T1000 (cell line): ENCODE measurements around the gene WNT9B.

Source experiments
- DNase-seq: peaks from one replicate; lab custom pipeline; 2025; ENCODE audit warnings: mixed read lengths; lab: John Stamatoyannopoulos, UW

WNT9B gene

GRCh38 chr17:46857600-46857999, 6.2 kb downstream of the WNT9B start:
- no peak for DNase-seq

- DNase-seq, result no peak
These were observed 8.6 kb downstream of the WNT9B start for GRCh38 chr17:46859996-46860395.

GRCh38 chr17:46862949-46863348, 11.6 kb downstream of the WNT9B start:
- no peak for DNase-seq

- no peak for DNase-seq
These were observed 12.2 kb downstream of the WNT9B start for GRCh38 chr17:46863383-46864121.

GRCh38 chr17:46865100-46865499, 13.7 kb downstream of the WNT9B start:
- no peak for DNase-seq

- DNase-seq, result no peak
These were observed 14.9 kb downstream of the WNT9B start for GRCh38 chr17:46866325-46866724.

GRCh38 chr17:46866747-46867146, 15.4 kb downstream of the WNT9B start:
- no peak for DNase-seq

GRCh38 chr17:46868689-46869187, 17.4 kb downstream of the WNT9B start:
- DNase-seq, result no peak

- DNase-seq, result no peak
These were observed 17.9 kb downstream of the WNT9B start for GRCh38 chr17:46869296-46869695.

GRCh38 chr17:46869975-46870803, 18.8 kb downstream of the WNT9B start:
- no peak for DNase-seq

- no peak for DNase-seq
These were observed 21.0 kb downstream of the WNT9B start for GRCh38 chr17:46872421-46872820.

- DNase-seq, result no peak
These were observed 22.7 kb downstream of the WNT9B start for GRCh38 chr17:46873941-46874645.

GRCh38 chr17:46874906-46875305, 23.5 kb downstream of the WNT9B start:
- DNase-seq, result no peak

- no peak for DNase-seq
These were observed 24.5 kb downstream of the WNT9B start for GRCh38 chr17:46875849-46876352.

GRCh38 chr17:46876353-46876887, 25.0 kb downstream of the WNT9B start:
- no peak for DNase-seq

GRCh38 chr17:46876926-46877325, 25.5 kb downstream of the WNT9B start:
- DNase-seq, result no peak

- no peak for DNase-seq
These were observed 26.1 kb downstream of the WNT9B start for GRCh38 chr17:46877466-46877865.

- no peak for DNase-seq
These were observed 26.7 kb downstream of the WNT9B start for GRCh38 chr17:46878055-46878454.

GRCh38 chr17:46879101-46879500, 27.7 kb downstream of the WNT9B start:
- no peak for DNase-seq

- no peak for DNase-seq
These were observed 29.6 kb downstream of the WNT9B start for GRCh38 chr17:46881015-46881414.

GRCh38 chr17:46882666-46883065, 31.3 kb downstream of the WNT9B start:
- DNase-seq, result no peak
